Immature natural killer cell (primary cell): ENCODE data around the gene MGMT. TPM values are rescaled to one million over a fixed set of nuclear protein-coding genes. Genes with fewer than 3 reads are reported as not detected.

Source experiments
- DNase-seq, 3 donors: peaks; one replicate each; pipeline ENCODE4 v3.0.0; 2022; ENCODE audit warnings: mixed read lengths in 1 of 3
- H3K27ac Mint-ChIP-seq, 6 donors: one replicate each; pipeline ENCODE4 v1.8.0; 2020; ENCODE audit warnings: mixed read lengths in 6 of 6, mild to moderate bottlenecking in 5 of 6, inconsistent platforms in 4 of 6, moderate library complexity in 3 of 6
- H3K27me3 Mint-ChIP-seq, 3 donors: one replicate each; pipeline ENCODE4 v1.8.0; 2020 to 2021; ENCODE audit warnings: low read depth in 3 of 3, mild to moderate bottlenecking in 3 of 3, mixed read lengths in 3 of 3, moderate library complexity in 3 of 3, inconsistent platforms in 1 of 3
- H3K36me3 Mint-ChIP-seq, 3 donors: one replicate each; pipeline ENCODE4 v1.8.0; 2020; ENCODE audit warnings: mixed read lengths in 3 of 3, inconsistent platforms in 2 of 3, mild to moderate bottlenecking in 2 of 3
- H3K4me1 Mint-ChIP-seq, 2 donors: one replicate each; pipeline ENCODE4 v1.8.0; 2020; ENCODE audit warnings: inconsistent platforms in 2 of 2, mild to moderate bottlenecking in 2 of 2, mixed read lengths in 2 of 2, moderate library complexity in 1 of 2
- H3K4me3 Mint-ChIP-seq, 5 donors: one replicate each; pipeline ENCODE4 v1.8.0; 2020; ENCODE audit warnings: mild to moderate bottlenecking in 5 of 5, mixed read lengths in 5 of 5, inconsistent platforms in 3 of 5, moderate library complexity in 3 of 5
- H3K9me3 Mint-ChIP-seq, 6 donors: one replicate each; pipeline ENCODE4 v1.8.0; 2020; ENCODE audit warnings: mild to moderate bottlenecking in 6 of 6, mixed read lengths in 6 of 6, inconsistent platforms in 4 of 6, moderate library complexity in 3 of 6
- polyA plus RNA-seq, 3 donors: library from polyadenylated mRNA; unstranded; fragments of 300-500 nt; fragmentation: Illumina TruSeq; gene quantifications; one replicate each; pipeline ENCODE4 v1.2.3, GENCODE V29; 2021

Gene MGMT
- polyA plus RNA-seq, 3 donors from 2014 or later = 33.7 to 69.5 (median 37.5) TPM

- no peak for DNase-seq
These were observed 298.0 kb downstream of the MGMT start for GRCh38 chr10:129764901-129765663.

GRCh38 chr10:129765664-129766550 lies 298.9 kb downstream of the MGMT start:
- Mint-ChIP-seq H3K27ac (no peak overlapping the region), H3K4me1 (no peaks in the 10 kb centered on the region), H3K36me3 (peaks cover 5 to 17% (median 12%) of the 10 kb centered on the region in 3 donors), H3K4me3 (no peak overlapping the region), H3K27me3 (peaks cover 1 to 2% (median 2%) of the 10 kb centered on the region in 3 donors), H3K9me3 (no peaks in the 10 kb centered on the region)
- no peak for DNase-seq

More at GRCh38 chr10:129764901-129765663, 298.0 kb downstream of the MGMT start:
- no peaks in the 10 kb centered on the region for H3K4me1 Mint-ChIP-seq
- H3K36me3 Mint-ChIP-seq = peaks cover 0 to 17% (median 10%) of the 10 kb centered on the region in 3 donors
- H3K9me3 Mint-ChIP-seq = no peaks in the 10 kb centered on the region
- H3K27ac Mint-ChIP-seq = no peak overlapping the region
- H3K27me3 Mint-ChIP-seq = peaks cover 0 to 1% (median 0%) of the 10 kb centered on the region in 3 donors
- H3K4me3 Mint-ChIP-seq = no peak overlapping the region

DNA sequence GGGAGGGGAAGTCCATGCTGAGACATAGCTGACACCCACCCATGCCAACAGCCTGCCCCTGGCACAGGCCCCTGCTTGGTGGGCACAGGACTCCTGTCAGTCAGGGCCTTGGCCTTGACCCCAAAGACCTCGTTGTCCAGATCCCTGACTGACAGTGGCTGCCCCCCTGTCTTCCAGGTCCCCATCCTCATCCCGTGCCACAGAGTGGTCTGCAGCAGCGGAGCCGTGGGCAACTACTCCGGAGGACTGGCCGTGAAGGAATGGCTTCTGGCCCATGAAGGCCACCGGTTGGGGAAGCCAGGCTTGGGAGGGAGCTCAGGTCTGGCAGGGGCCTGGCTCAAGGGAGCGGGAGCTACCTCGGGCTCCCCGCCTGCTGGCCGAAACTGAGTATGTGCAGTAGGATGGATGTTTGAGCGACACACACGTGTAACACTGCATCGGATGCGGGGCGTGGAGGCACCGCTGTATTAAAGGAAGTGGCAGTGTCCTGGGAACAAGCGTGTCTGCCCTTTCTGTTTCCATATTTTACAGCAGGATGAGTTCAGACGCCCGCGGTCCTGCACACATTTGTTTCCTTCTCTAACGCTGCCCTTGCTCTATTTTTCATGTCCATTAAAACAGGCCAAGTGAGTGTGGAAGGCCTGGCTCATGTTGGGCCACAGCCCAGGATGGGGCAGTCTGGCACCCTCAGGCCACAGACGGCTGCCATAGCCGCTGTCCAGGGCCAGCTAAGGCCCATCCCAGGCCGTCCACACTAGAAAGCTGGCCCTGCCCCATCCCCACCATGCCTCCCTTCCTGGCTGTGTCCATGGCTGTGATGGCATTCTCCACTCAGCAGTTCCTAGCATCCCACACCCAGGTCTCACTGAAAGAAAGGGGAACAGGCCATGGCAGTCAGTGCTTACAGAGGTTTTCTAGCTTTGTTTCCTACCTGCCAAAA lies 299.8 kb downstream of the MGMT start:
- DNase-seq = no peak
- no peaks in the 10 kb centered on the region for H3K4me1 Mint-ChIP-seq
- H3K27me3 Mint-ChIP-seq = peaks cover 1 to 3% (median 2%) of the 10 kb centered on the region in 3 donors
- no peaks in the 10 kb centered on the region for H3K9me3 Mint-ChIP-seq
- peaks cover 7 to 18% (median 16%) of the 10 kb centered on the region in 3 donors for H3K36me3 Mint-ChIP-seq
- H3K4me3 Mint-ChIP-seq = no peak overlapping the region
- no peak overlapping the region for H3K27ac Mint-ChIP-seq

- Mint-ChIP-seq H3K4me1 (no peaks in the 10 kb centered on the region), H3K27me3 (peaks cover 1 to 3% (median 2%) of the 10 kb centered on the region in 3 donors), H3K9me3 (no peaks in the 10 kb centered on the region), H3K36me3 (peaks cover 9 to 16% (median 13%) of the 10 kb centered on the region in 3 donors), H3K4me3 (no peak overlapping the region), H3K27ac (no peak overlapping the region)
- no peak for DNase-seq
These were observed 300.7 kb downstream of the MGMT start for GRCh38 chr10:129767751-129768150.

- Mint-ChIP-seq H3K36me3 (peaks cover 9 to 14% (median 13%) of the 10 kb centered on the region in 3 donors), H3K4me1 (no peaks in the 10 kb centered on the region), H3K27ac (no peak overlapping the region), H3K9me3 (no peaks in the 10 kb centered on the region), H3K27me3 (peaks cover 1 to 3% (median 2%) of the 10 kb centered on the region in 3 donors), H3K4me3 (no peak overlapping the region)
- no peak for DNase-seq
These were observed 301.7 kb downstream of the MGMT start for GRCh38 chr10:129768437-129769355.

DNA sequence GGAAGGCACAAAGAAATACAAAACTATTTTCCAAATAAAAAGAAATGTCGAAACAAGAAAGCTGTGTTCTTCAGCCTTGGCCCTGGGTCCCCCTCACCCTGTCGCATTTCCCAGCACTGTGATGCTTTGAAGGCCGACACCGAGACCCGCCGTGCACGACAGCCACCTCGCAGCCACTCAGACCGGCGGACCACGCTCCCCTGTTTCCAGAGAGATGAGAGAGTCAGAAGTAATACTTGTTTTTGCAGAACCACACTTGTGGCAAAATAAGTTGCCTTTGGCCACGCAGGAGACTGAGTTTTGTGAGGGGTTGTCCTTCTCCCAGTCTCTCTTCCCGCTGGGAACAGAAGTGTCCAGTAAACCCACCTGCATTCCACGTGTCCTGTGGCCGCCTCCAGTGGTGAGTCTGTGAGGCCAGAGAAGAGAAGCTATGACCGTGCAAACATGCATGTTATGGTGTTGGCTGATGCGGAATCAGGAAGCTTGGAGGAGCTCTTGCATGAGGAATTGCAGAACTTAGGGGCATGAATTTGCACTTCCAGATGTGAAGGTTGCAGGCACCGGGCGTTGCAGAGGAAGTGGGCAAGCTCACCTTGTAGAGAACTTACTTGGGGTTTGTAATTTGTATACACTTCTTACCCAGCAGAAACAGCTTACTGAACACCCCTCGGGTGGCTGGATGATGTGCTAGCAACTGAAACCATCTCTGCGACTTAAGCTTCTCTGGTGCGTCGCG lies 302.5 kb downstream of the MGMT start:
- Mint-ChIP-seq H3K4me1 (peaks cover 0 to 1% of the 10 kb centered on the region in 2 donors), H3K27me3 (peaks cover 0 to 3% (median 2%) of the 10 kb centered on the region in 3 donors), H3K9me3 (no peaks in the 10 kb centered on the region), H3K27ac (no peak overlapping the region), H3K36me3 (peaks cover 9 to 14% (median 13%) of the 10 kb centered on the region in 3 donors), H3K4me3 (no peak overlapping the region)
- no peak for DNase-seq

DNA sequence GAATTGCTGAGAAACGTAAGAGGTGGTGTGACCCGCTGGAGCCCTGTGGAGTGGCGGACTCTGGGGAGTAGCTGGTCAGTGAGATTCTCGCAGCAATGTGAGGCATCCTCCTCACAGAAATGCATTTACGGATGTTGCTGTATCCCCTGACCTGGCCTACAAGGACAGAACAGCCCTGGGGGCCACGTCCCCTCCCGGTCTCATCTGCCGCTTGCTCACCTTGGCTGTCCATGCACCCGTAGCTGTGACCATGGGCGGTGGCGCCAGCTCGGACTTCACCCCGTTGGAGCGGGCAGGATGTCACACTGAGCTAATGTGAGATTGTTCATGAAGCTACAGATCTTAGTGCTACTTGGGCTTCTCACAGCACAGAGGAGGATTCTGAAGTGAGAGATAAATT lies 303.2 kb downstream of the MGMT start:
- no peak for DNase-seq
- H3K4me3 Mint-ChIP-seq = no peak overlapping the region
- no peak overlapping the region for H3K27ac Mint-ChIP-seq
- peaks cover 9 to 14% (median 13%) of the 10 kb centered on the region in 3 donors for H3K36me3 Mint-ChIP-seq
- H3K4me1 Mint-ChIP-seq = peaks cover 0 to 1% of the 10 kb centered on the region in 2 donors
- H3K27me3 Mint-ChIP-seq = peaks cover 0 to 5% (median 2%) of the 10 kb centered on the region in 3 donors
- no peaks in the 10 kb centered on the region for H3K9me3 Mint-ChIP-seq

DNA sequence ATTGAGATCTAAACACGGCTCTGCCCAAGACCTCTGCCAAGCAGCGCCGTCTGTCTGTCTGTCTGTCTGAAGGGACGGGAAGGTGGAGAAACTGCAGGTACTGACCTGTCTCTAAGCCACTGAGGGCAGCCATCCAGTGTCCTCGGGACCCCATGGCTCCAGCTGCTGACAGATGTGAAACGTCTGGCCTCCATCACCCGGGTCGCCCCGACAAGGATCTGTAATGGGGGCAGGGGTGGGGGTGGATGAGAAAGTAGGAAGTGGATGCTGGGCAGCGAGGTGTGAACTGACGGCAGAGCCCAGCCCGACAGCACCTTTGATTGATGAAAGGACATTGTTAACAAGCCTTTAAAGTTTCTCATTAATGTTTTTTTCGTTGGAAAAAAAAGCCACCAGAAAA lies 304.0 kb downstream of the MGMT start:
- H3K27me3 Mint-ChIP-seq = peaks cover 0 to 5% (median 2%) of the 10 kb centered on the region in 3 donors
- H3K9me3 Mint-ChIP-seq = no peaks in the 10 kb centered on the region
- H3K4me3 Mint-ChIP-seq = no peak overlapping the region
- peaks cover 0 to 1% of the 10 kb centered on the region in 2 donors for H3K4me1 Mint-ChIP-seq
- no peak for DNase-seq
- no peak overlapping the region for H3K27ac Mint-ChIP-seq
- peaks cover 9 to 14% (median 13%) of the 10 kb centered on the region in 3 donors for H3K36me3 Mint-ChIP-seq

DNA sequence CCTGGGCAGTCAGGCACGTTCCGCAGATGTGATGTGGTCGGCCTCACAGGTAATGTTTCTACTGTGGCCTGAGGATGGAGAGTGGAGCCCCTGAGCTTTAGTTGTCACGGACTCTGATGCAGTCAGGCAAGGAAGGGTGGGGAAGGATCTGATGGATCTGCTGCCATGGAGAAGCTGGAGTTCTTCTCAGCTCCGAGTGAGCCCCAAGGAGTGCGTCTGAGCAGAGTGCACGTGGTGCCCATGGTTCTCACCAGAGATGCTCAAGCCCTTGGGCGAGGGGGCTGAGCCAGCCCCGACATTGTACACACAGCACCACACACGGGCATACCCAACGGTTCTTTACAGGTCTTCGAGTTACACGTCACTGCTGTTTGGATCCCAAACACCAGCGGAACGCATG lies 304.5 kb downstream of the MGMT start:
- Mint-ChIP-seq H3K4me3 (no peak overlapping the region), H3K27me3 (peaks cover 0 to 5% (median 2%) of the 10 kb centered on the region in 3 donors), H3K36me3 (peaks cover 9 to 14% (median 13%) of the 10 kb centered on the region in 3 donors), H3K9me3 (no peaks in the 10 kb centered on the region), H3K27ac (no peak overlapping the region), H3K4me1 (peaks cover 0 to 1% of the 10 kb centered on the region in 2 donors)
- DNase-seq = no peak

DNA sequence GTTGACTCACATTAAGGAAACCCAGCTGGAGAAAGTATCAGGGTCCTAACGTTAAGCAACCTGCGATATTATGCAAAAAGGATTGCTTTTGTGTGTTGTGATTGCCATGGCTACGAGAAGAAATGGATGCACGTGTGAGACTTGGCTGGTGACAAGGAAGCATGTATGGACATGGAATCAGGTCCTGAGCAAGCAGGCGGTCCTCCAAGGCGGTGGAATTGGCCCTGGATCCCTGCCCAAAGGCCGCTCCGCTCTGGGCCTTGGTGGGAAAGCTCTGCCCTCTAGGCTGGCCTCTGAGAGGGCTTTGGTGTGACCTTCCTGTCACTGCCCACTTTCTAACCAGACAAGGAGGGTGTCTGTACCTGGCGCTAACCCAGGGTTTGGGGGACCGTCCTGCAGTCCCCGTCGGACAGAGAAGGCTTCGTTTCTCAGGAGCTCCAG lies 305.0 kb downstream of the MGMT start:
- no peaks in the 10 kb centered on the region for H3K9me3 Mint-ChIP-seq
- peaks cover 0 to 5% (median 2%) of the 10 kb centered on the region in 3 donors for H3K27me3 Mint-ChIP-seq
- no peak for DNase-seq
- no peak overlapping the region for H3K27ac Mint-ChIP-seq
- H3K36me3 Mint-ChIP-seq = peaks cover 9 to 14% (median 13%) of the 10 kb centered on the region in 3 donors
- no peak overlapping the region for H3K4me3 Mint-ChIP-seq
- peaks cover 0 to 1% of the 10 kb centered on the region in 2 donors for H3K4me1 Mint-ChIP-seq

DNA sequence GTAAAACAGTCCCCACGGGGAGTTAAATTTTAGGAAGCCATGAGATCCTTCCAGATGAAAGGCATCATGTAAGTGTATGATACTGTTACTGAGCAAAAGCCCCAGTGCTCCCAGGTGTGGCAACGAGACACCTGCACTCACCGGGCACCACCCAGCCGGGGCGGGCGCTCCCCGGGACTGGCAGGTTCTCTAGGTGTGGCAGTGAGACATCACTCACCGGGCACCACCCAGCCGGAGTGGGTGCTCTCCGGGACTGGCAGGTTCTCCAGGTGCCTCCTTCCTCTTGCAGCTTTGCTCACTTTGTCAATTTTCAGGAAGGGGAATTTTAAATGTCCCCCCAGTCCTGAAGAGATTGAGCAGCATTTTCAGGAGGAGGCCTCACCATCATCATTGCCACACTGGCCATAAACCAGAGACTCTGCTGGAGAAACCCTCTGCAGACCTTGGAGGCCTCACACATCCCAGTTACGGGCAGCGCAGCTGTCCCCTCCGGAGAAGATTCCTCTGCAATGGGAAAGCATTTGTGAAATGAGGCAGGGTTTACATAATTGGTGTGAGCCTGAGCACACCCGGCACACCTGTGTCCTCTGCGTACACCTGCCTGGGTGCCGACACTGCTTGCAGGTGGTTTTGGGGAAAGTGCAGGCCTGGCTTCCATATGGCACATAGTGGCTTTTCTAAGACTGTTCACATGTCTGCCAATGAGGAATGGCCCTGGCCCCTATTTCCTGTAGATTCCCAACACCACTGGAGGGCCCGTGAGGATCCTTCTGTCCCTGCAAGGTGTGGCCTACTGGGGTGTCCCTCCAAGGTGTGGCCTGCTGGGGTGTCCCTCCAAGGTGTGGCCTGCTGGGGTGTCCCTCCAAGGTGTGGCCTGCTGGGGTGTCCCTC lies 305.7 kb downstream of the MGMT start:
- Mint-ChIP-seq H3K27me3 (peaks cover 0 to 7% (median 2%) of the 10 kb centered on the region in 3 donors), H3K36me3 (peaks cover 9 to 18% (median 14%) of the 10 kb centered on the region in 3 donors), H3K9me3 (no peaks in the 10 kb centered on the region), H3K4me1 (peaks cover 0 to 1% of the 10 kb centered on the region in 2 donors), H3K27ac (no peak overlapping the region), H3K4me3 (no peak overlapping the region)
- DNase-seq = no peak
